ENCODE data around the gene RBP4.

The RBP4 gene

GRCh38 chr10:93589648-93590562, 11.1 kb downstream of the RBP4 start:
- DNase-seq = no peak
- TF ChIP-seq POLR2A (IDR thresholded peaks at IDR 0.05; ENCODE audit: low read length) (no peak), GATA1 (IDR thresholded peaks at IDR 0.05; ENCODE audit: low read depth, low read length) (no peak)

GRCh38 chr10:93584445-93584844, 16.6 kb downstream of the RBP4 start:
- TF ChIP-seq POLR2A (IDR thresholded peaks at IDR 0.05; ENCODE audit: low read length) (no peak), GATA1 (IDR thresholded peaks at IDR 0.05; ENCODE audit: low read depth, low read length) (no peak)
- DNase-seq = no peak

GRCh38 chr10:93580828-93581227, 20.2 kb downstream of the RBP4 start:
- TF ChIP-seq GATA1 (IDR thresholded peaks at IDR 0.05; ENCODE audit: low read depth, low read length) (no peak), POLR2A (IDR thresholded peaks at IDR 0.05; ENCODE audit: low read length) (no peak)
- DNase-seq = no peak

- TF ChIP-seq POLR2A (IDR thresholded peaks at IDR 0.05; ENCODE audit: low read length) (no peak), GATA1 (IDR thresholded peaks at IDR 0.05; ENCODE audit: low read depth, low read length) (no peak)
- DNase-seq = no peak
Measured at GRCh38 chr10:93579985-93580711, 20.9 kb downstream of the RBP4 start.

GRCh38 chr10:93579089-93579488, 21.9 kb downstream of the RBP4 start:
- no peak for DNase-seq
- TF ChIP-seq POLR2A (IDR thresholded peaks at IDR 0.05; ENCODE audit: low read length) (no peak), GATA1 (IDR thresholded peaks at IDR 0.05; ENCODE audit: low read depth, low read length) (no peak)

GRCh38 chr10:93577565-93577964, 23.5 kb downstream of the RBP4 start:
- TF ChIP-seq GATA1 (IDR thresholded peaks at IDR 0.05; ENCODE audit: low read depth, low read length) (no peak), POLR2A (IDR thresholded peaks at IDR 0.05; ENCODE audit: low read length) (no peak)
- DNase-seq = no peak

- TF ChIP-seq GATA1 (IDR thresholded peaks at IDR 0.05; ENCODE audit: low read depth, low read length) (no peak), POLR2A (IDR thresholded peaks at IDR 0.05; ENCODE audit: low read length) (no peak)
- no peak for DNase-seq
Measured at GRCh38 chr10:93576888-93577287, 24.1 kb downstream of the RBP4 start.

GRCh38 chr10:93573924-93574323, 27.1 kb downstream of the RBP4 start:
- DNase-seq = no peak
- TF ChIP-seq GATA1 (IDR thresholded peaks at IDR 0.05; ENCODE audit: low read depth, low read length) = no peak
- TF ChIP-seq POLR2A (IDR thresholded peaks at IDR 0.05; ENCODE audit: low read length) = no peak

GRCh38 chr10:93573051-93573909, 27.8 kb downstream of the RBP4 start:
- DNase-seq = no peak
- TF ChIP-seq POLR2A (IDR thresholded peaks at IDR 0.05; ENCODE audit: low read length) = no peak
- TF ChIP-seq GATA1 (IDR thresholded peaks at IDR 0.05; ENCODE audit: low read depth, low read length) = no peak

- TF ChIP-seq POLR2A (IDR thresholded peaks at IDR 0.05; ENCODE audit: low read length) (no peak), GATA1 (IDR thresholded peaks at IDR 0.05; ENCODE audit: low read depth, low read length) (no peak)
- no peak for DNase-seq
Measured at GRCh38 chr10:93572606-93573005, 28.4 kb downstream of the RBP4 start.

- TF ChIP-seq POLR2A (IDR thresholded peaks at IDR 0.05; ENCODE audit: low read length) (no peak), GATA1 (IDR thresholded peaks at IDR 0.05; ENCODE audit: low read depth, low read length) (no peak)
Measured at GRCh38 chr10:93570383-93570782, 30.7 kb downstream of the RBP4 start.

GRCh38 chr10:93568105-93568390, 33.0 kb downstream of the RBP4 start:
- TF ChIP-seq GATA1 (IDR thresholded peaks at IDR 0.05; ENCODE audit: low read depth, low read length) = no peak
- DNase-seq = no peak

More at GRCh38 chr10:93570383-93570782, 30.7 kb downstream of the RBP4 start:
- no peak for DNase-seq

GRCh38 chr10:93567277-93568104, 33.5 kb downstream of the RBP4 start:
- TF ChIP-seq GATA1 (IDR thresholded peaks at IDR 0.05; ENCODE audit: low read depth, low read length) (no peak), POLR2A (IDR thresholded peaks at IDR 0.05; ENCODE audit: low read length) (no peak)
- no peak for DNase-seq
